T-cell (primary cell): Measurements from ENCODE around the gene BICD1. TPM values are rescaled to one million over a fixed set of nuclear protein-coding genes. Genes with fewer than 3 reads are reported as not detected.
"Not testable (repeated sequence)": the region's sequence is repeated elsewhere in the genome, so short reads cannot be mapped to it uniquely, and the experiment has no call there.

Source experiments
- ATAC-seq, 4 experiments: fragments of 200-7000 bp in 3 of 4; fragments of 150-1000 bp in 1 of 4; cut with Tn5 transposase; replicated peaks in 1 of 4; 1 replicate in 3 of 4; 2 replicates in 1 of 4; pipeline ENCODE4 v1.10.0; 2021; ENCODE audit warnings: moderate library complexity in 3 of 4, mild to moderate bottlenecking in 2 of 4, moderate number of reproducible peaks in 1 of 4
- CTCF ChIA-PET, 2 donors: fragments of 300-600 bp; sonication (Branson Sonifier 250); formaldehyde crosslinking; loops; one replicate each; lab custom pipeline; 2022; ENCODE audit warnings: antibody characterized with exemption in 2 of 2; lab: Charles Lee
- POLR2A ChIA-PET, 2 donors: fragments of 300-600 bp; sonication (Branson Sonifier 250); formaldehyde crosslinking; loops; one replicate each; lab custom pipeline; 2022; ENCODE audit warnings: antibody characterized with exemption in 2 of 2; lab: Charles Lee
- DNase-seq, 35 experiments: peaks; one replicate each; pipeline versions ENCODE4 v3.0.0 to v3.0.0-alpha.2; 2013 to 2023
- H3K27ac ChIP-seq: one replicate; pipeline ENCODE4 v1.5.1; 2013; ENCODE audit warnings: low read length
- H3K27me3 ChIP-seq, 2 experiments: replicated peaks in 1 of 2; 1 replicate in 1 of 2; 2 replicates in 1 of 2; pipeline versions ENCODE4 v1.6.1 to v1.7.0; 2013; ENCODE audit warnings: low read length in 1 of 2, mixed read lengths in 1 of 2; ENCODE audit not compliant: control insufficient read depth in 2 of 2, insufficient read depth in 2 of 2; ENCODE audit errors: extremely low read depth in 1 of 2
- H3K36me3 ChIP-seq, 2 donors: 1 replicate in 1 of 2; 2 replicates in 1 of 2; pipeline versions ENCODE4 v1.6.1 to v1.7.0; 2013; ENCODE audit warnings: low read length in 1 of 2; ENCODE audit not compliant: control insufficient read depth in 2 of 2, insufficient read depth in 1 of 2; ENCODE audit errors: extremely low read depth in 1 of 2
- H3K4me1 ChIP-seq, 2 experiments: 1 replicate in 1 of 2; 2 replicates in 1 of 2; pipeline versions ENCODE4 v1.6.1 to v1.7.0; 2013; ENCODE audit warnings: low read length in 2 of 2, mixed read lengths in 1 of 2; ENCODE audit not compliant: insufficient read depth in 2 of 2, control insufficient read depth in 1 of 2; ENCODE audit errors: extremely low read depth in 1 of 2
- H3K4me3 ChIP-seq, 2 donors: 1 replicate in 1 of 2; 2 replicates in 1 of 2; pipeline versions ENCODE4 v1.5.1 to v1.7.0; 2013; ENCODE audit warnings: mild to moderate bottlenecking in 2 of 2, low read length in 1 of 2, moderate library complexity in 1 of 2; ENCODE audit not compliant: control insufficient read depth in 1 of 2; ENCODE audit errors: extremely low read depth in 1 of 2
- H3K9me3 ChIP-seq: 2 replicates; pipeline ENCODE4 v1.7.0; 2013
- H3K27ac Mint-ChIP-seq, 2 donors: one replicate each; pipeline ENCODE4 v1.8.0; 2020 to 2021; ENCODE audit warnings: mild to moderate bottlenecking in 2 of 2, mixed read lengths in 2 of 2
- H3K27me3 Mint-ChIP-seq, 2 donors: one replicate each; pipeline ENCODE4 v1.8.0; 2021 to 2022; ENCODE audit warnings: mixed read lengths in 2 of 2
- H3K36me3 Mint-ChIP-seq: one replicate; pipeline ENCODE4 v1.8.0; 2021; ENCODE audit warnings: mixed read lengths
- H3K4me1 Mint-ChIP-seq, 3 donors: one replicate each; pipeline ENCODE4 v1.8.0; 2020 to 2022; ENCODE audit warnings: mixed read lengths in 3 of 3, mild to moderate bottlenecking in 1 of 3
- H3K4me3 Mint-ChIP-seq, 3 donors: one replicate each; pipeline ENCODE4 v1.8.0; 2020 to 2022; ENCODE audit warnings: mild to moderate bottlenecking in 3 of 3, mixed read lengths in 3 of 3, moderate library complexity in 3 of 3
- H3K9me3 Mint-ChIP-seq, 3 donors: one replicate each; pipeline ENCODE4 v1.8.0; 2020 to 2022; ENCODE audit warnings: mixed read lengths in 3 of 3
- WGBS: methylation state at CpG from one replicate; pipeline ENCODE4 v1.1.5; 2013; ENCODE audit warnings: missing lambda C conversion rate; ENCODE audit not compliant: insufficient coverage; 5-methylcytosine and 5-hydroxymethylcytosine counted together
- total RNA-seq, 35 experiments: library from RNA in 6 of 35; stranded (reverse) in 6 of 35; fragments of 120-200 nt in 1 of 35; gene quantifications; one replicate each; pipeline versions ENCODE4 v1.2.1 to v1.2.4 and lab custom pipeline; 2013 to 2026

Gene BICD1
- total RNA-seq, 5 donors from 2014 or later (not counting 1 experiment from before 2014, with no cell fraction given), result 17.2 to 19.6 (median 19.1) TPM

DNA sequence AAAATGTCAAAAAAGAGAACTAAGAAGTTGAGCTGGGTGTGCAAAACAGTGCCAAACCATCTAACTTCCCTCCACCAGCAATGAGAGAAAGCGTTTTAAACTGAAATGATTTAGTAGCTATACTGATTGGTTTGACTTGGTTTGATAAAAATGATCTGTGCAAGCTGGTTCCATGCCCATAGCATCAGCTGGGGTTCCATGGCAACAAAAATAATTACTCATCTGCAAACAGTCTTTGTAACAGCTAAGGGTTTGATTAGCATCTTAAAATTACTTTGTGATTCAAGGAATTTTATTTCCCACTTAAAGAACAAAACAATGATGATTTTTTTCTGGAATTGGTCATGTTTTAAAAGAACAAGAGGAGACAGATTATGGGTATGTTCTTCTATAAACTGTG, 15.0 kb upstream of the BICD1 start:
- H3K36me3 Mint-ChIP-seq, result no peaks in the 10 kb centered on the region
- Histone ChIP-seq H3K4me1 (no peaks in the 10 kb centered on the region), H3K4me3 (no peak overlapping the region), H3K36me3 (no peaks in the 10 kb centered on the region), H3K27me3 (no peaks in the 10 kb centered on the region), H3K27ac (no peak overlapping the region), H3K9me3 (no peaks in the 10 kb centered on the region)
- no peak for DNase-seq
- ATAC-seq, result no peak
- H3K4me1 Mint-ChIP-seq, result no peaks in the 10 kb centered on the region
- ChIA-PET CTCF (interaction anchor here (0.6 to 0.7 kb wide), 2 partner anchors 103 to 438 kb away, joined by 3 read pairs; no protein-coding TSS in a partner anchor), POLR2A (interaction anchor here in 1 of 2 donors (0.7 kb wide), 1 partner anchor 133 kb away, joined by 3 read pairs; no protein-coding TSS in a partner anchor)
- no peaks in the 10 kb centered on the region for H3K9me3 Mint-ChIP-seq
- H3K4me3 Mint-ChIP-seq, result no peak overlapping the region
- H3K27me3 Mint-ChIP-seq, result no peaks in the 10 kb centered on the region
- H3K27ac Mint-ChIP-seq, result no peak overlapping the region
- no CpG with 5 or more reads among the region's 1 CpG for WGBS

DNA sequence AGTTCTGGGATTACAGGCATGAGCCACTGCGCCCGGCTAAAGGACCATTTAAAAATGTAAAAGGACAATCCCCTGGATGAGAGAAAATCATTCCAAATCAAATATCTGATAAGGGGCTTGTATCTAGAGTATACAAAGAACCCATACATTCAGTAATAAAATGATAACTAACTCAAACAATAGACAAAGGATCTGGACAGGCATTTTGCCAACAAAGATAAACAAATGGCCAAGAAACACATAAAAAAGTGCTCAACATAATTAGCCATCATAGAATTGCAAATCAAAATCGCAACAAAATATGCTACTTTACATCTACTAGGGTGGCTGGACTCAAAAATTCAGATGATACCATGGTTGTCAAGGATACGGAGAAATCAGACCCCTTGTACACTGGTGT, 8.5 kb upstream of the BICD1 start:
- H3K27me3 ChIP-seq, result no peaks in the 10 kb centered on the region
- H3K9me3 Mint-ChIP-seq, result no peaks in the 10 kb centered on the region
- no peak for DNase-seq
- H3K4me3 Mint-ChIP-seq, result no peak overlapping the region
- H3K4me3 ChIP-seq, result no peak overlapping the region
- ChIA-PET POLR2A (no interaction called here), CTCF (no interaction called here)
- no peaks in the 10 kb centered on the region for H3K36me3 Mint-ChIP-seq
- no CpG with 5 or more reads among the region's 4 CpGs for WGBS
- H3K27me3 Mint-ChIP-seq, result no peaks in the 10 kb centered on the region
- H3K27ac ChIP-seq, result no peak overlapping the region
- no peak for ATAC-seq
- no peaks in the 10 kb centered on the region for H3K36me3 ChIP-seq
- no peaks in the 10 kb centered on the region for H3K4me1 Mint-ChIP-seq
- no peaks in the 10 kb centered on the region for H3K9me3 ChIP-seq
- no peaks in the 10 kb centered on the region for H3K4me1 ChIP-seq
- H3K27ac Mint-ChIP-seq, result no peak overlapping the region

DNA sequence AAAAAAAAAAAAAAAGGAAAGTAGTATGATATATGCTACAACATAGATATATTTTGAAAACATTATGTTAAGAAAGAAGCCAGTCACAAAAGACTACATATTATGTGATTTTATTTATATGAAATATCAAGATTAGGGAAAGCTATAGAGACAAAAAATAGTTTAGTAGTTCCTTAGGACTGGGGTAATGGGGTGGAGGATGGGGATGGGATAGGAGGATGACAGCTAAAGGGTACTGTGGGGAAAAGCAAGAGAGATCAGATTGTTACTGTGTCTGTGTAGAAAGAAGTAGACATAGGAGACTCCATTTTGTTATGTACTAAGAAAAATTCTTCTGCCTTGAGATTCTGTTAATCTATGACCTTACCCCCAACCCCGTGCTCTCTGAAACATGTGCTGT, 7.4 kb upstream of the BICD1 start:
- ATAC-seq, H3K4me3 ChIP-seq, CTCF ChIA-PET, DNase-seq, H3K36me3 ChIP-seq, H3K4me3 Mint-ChIP-seq, H3K36me3 Mint-ChIP-seq, H3K27me3 ChIP-seq, H3K27ac ChIP-seq, H3K4me1 ChIP-seq, H3K9me3 Mint-ChIP-seq, H3K27ac Mint-ChIP-seq, H3K4me1 Mint-ChIP-seq, H3K27me3 Mint-ChIP-seq, H3K9me3 ChIP-seq, POLR2A ChIA-PET: not testable (repeated sequence)
- WGBS, result no CpG with 5 or more reads among the region's 1 CpG

DNA sequence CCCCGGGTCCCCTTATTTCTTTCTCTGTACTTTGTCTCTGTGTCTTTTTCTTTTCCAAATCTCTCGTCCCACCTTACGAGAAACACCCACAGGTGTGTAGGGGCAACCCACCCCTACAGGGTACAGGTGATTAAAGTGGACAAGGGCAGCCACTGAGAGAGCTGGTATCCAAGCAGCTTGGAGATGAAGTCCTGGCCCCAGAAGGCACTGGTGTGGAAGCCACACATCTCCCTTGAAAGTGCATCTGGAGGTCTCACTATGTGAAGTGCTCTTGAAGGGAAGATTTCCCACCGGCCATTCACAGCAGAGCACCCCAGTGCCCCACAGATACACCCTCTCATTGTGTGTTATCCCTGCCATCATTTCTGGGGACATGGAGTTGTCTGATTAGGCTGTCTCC, 6.3 kb upstream of the BICD1 start:
- no peak for DNase-seq

DNA sequence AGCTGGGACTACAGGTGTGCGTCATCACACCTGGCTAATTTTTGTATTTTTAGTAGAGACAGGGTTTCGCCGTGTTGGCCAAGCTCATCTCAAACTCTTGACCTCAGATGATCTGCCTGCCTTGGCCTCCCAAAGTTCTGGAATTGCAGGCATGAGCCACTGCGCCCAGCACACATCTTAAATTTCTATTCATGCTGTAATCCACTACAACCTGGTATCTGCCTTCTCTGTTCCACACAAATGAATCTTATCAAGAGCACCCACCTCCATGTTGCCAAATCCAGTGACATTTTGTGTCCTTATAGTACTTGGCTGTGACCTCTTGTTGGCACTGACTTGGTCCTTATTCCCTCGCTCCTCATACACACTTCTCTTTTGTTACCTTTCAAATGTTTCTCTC, 5.8 kb upstream of the BICD1 start:
- CTCF ChIA-PET, result no interaction called here

More for the DNA sequence above, 6.3 kb upstream of the BICD1 start:
- Mint-ChIP-seq H3K27me3 (no peaks in the 10 kb centered on the region), H3K9me3 (no peaks in the 10 kb centered on the region), H3K4me1 (no peaks in the 10 kb centered on the region), H3K4me3 (no peak overlapping the region), H3K36me3 (no peaks in the 10 kb centered on the region), H3K27ac (no peak overlapping the region)
- H3K27ac ChIP-seq, result no peak overlapping the region
- no peaks in the 10 kb centered on the region for H3K4me1 ChIP-seq
- ChIA-PET POLR2A (no interaction called here), CTCF (no interaction called here)
- ATAC-seq, result no peak
- no peak overlapping the region for H3K4me3 ChIP-seq
- H3K36me3 ChIP-seq, result no peaks in the 10 kb centered on the region
- no peaks in the 10 kb centered on the region for H3K9me3 ChIP-seq
- no CpG with 5 or more reads among the region's 4 CpGs for WGBS
- no peaks in the 10 kb centered on the region for H3K27me3 ChIP-seq

DNA sequence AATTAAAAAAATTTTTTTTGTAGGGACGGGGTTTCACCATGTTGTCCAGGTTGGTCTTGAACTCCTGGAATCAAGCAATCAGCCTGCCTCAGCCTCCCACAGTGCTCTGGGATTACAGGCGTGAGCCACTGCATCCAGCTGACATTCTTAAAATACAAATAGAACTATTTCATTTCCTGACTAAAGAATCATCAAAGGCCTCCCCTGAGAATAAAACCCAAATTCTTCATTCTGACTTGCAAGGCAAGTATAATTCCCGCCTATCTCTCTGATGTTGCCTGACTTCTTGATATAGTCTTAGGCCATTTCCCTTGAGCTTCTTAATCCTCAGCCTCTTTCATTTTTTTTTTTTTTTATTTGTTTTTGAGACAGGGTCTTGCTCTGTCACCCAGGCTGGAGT, 4.4 kb upstream of the BICD1 start:
- H3K4me1 Mint-ChIP-seq, result peaks cover 4 to 11% (median 9%) of the 10 kb centered on the region in 3 donors
- Histone ChIP-seq H3K4me1 (peaks cover 1 to 5% of the 10 kb centered on the region in 2 experiments), H3K36me3 (no peaks in the 10 kb centered on the region), H3K27ac (no peak overlapping the region), H3K9me3 (no peaks in the 10 kb centered on the region), H3K27me3 (no peaks in the 10 kb centered on the region), H3K4me3 (no peak overlapping the region)
- H3K27ac Mint-ChIP-seq, result no peak overlapping the region
- H3K36me3 Mint-ChIP-seq, result no peaks in the 10 kb centered on the region
- H3K4me3 Mint-ChIP-seq, result no peak overlapping the region
- no peaks in the 10 kb centered on the region for H3K9me3 Mint-ChIP-seq
- ATAC-seq (no peak), DNase-seq (no peak)
- ChIA-PET POLR2A (interaction anchor here (0.7 kb wide), 2 partner anchors 64 to 80 kb away, joined by 4 to 5 read pairs; no protein-coding TSS in a partner anchor), CTCF (interaction anchor here (0.7 to 0.9 kb wide), 4 partner anchors 23 to 685 kb away, joined by 3 to 6 read pairs (median 3); no protein-coding TSS in a partner anchor)
- no peaks in the 10 kb centered on the region for H3K27me3 Mint-ChIP-seq
- WGBS, result no CpG with 5 or more reads among the region's 3 CpGs

More for the DNA sequence above, 5.8 kb upstream of the BICD1 start:
- no peaks in the 10 kb centered on the region for H3K27me3 ChIP-seq
- Mint-ChIP-seq H3K36me3 (no peaks in the 10 kb centered on the region), H3K27ac (no peak overlapping the region), H3K4me1 (peaks cover 1 to 3% (median 2%) of the 10 kb centered on the region in 3 donors), H3K9me3 (no peaks in the 10 kb centered on the region), H3K27me3 (no peaks in the 10 kb centered on the region), H3K4me3 (no peak overlapping the region)
- H3K4me3 ChIP-seq, result no peak overlapping the region
- no peaks in the 10 kb centered on the region for H3K36me3 ChIP-seq
- H3K27ac ChIP-seq, result no peak overlapping the region
- ATAC-seq (no peak), DNase-seq (no peak)
- WGBS, result 80% methylated on average over 4 of the region's 5 CpGs
- H3K9me3 ChIP-seq, result no peaks in the 10 kb centered on the region
- POLR2A ChIA-PET, result no interaction called here
- H3K4me1 ChIP-seq, result peaks cover 0 to under 1% of the 10 kb centered on the region in 2 experiments
